HAP-1 (cell line): Measurements from ENCODE around the gene NT5M.

Experiments used
- DNase-seq, 2 experiments: peaks; one replicate each; pipeline ENCODE4 v3.0.0-alpha.2; 2016 to 2020; ENCODE audit warnings: low spot score in 2 of 2
- H3K27me3 ChIP-seq: fragments of 250-450 bp; sonication (Bioruptor Pico); 2 replicates; pipeline ENCODE4 v1.5.1; 2020; ENCODE audit warnings: low read depth, mild to moderate bottlenecking, moderate library complexity
- H3K36me3 ChIP-seq: fragments of 250-450 bp; sonication (Bioruptor Pico); replicated peaks from 2 replicates; pipeline ENCODE4 v1.5.1; 2020; ENCODE audit warnings: mild to moderate bottlenecking
- H3K4me1 ChIP-seq: fragments of 250-450 bp; sonication (Bioruptor Pico); 2 replicates; pipeline ENCODE4 v1.5.1; 2020; ENCODE audit warnings: mild to moderate bottlenecking
- H3K4me3 ChIP-seq: fragments of 250-450 bp; sonication (Bioruptor Pico); 2 replicates; pipeline ENCODE4 v1.5.1; 2020; ENCODE audit warnings: mild to moderate bottlenecking, moderate library complexity
- H3K9me3 ChIP-seq: fragments of 250-450 bp; sonication (Bioruptor Pico); 2 replicates; pipeline ENCODE4 v1.5.1; 2020; ENCODE audit warnings: mild to moderate bottlenecking, moderate library complexity
- in situ Hi-C: fragments of 300-500 bp; cut with MboI; formaldehyde crosslinking; loops from 3 replicates; pipeline ENCODE4 v1.14.3; 2020; ENCODE audit warnings: low sequenced_read_pairs, inconsistent platforms, mixed read lengths

Gene NT5M

DNA sequence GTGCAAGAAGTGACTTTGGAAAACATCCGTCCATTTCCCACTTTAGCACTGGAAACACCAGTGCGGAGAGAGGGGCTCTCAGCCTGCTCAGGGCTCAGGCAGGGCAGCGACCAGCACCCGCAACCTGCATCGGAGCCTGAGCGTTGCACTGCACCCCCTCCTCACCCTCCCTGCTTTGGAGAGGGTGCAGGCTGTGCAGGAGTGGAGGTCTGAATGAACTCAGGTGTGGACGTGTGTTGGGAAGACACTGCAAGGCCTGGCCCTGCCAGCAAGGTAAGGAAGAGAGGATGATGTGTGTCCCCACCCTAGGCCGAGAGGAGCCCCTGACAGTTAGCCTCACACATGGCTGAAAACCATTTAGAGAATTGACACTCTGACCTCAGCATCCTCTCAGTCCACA is 81.8 kb downstream of the NT5M start:
- in situ Hi-C loops, result no loop called here
- peaks cover 15% of the 10 kb centered on the region for H3K4me1 ChIP-seq
- no peak overlapping the region for H3K4me3 ChIP-seq
- no peaks in the 10 kb centered on the region for H3K36me3 ChIP-seq
- DNase-seq, result no peak
- H3K27me3 ChIP-seq, result no peaks in the 10 kb centered on the region
- no peaks in the 10 kb centered on the region for H3K9me3 ChIP-seq

DNA sequence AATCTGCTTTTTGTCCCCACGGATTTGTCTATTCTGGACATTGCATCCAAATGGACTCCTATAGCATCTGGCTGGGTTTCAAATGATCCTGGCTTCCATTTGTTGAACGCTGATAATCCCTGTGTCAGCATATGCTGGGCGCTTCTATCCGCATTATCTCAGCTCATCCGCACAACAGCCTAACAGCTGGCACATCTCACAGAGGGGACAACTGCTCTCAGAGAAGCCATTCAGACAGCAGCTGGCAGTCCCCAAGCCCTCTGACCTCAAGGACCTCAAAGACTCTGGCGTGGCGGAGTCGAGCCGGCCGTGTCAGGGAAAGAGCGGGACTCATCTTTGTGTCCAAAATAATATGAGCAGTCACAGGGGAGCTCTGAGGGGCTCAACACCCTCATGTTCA is 82.3 kb downstream of the NT5M start:
- Histone ChIP-seq H3K4me3 (no peak overlapping the region), H3K36me3 (no peaks in the 10 kb centered on the region), H3K9me3 (no peaks in the 10 kb centered on the region), H3K4me1 (peaks cover 14% of the 10 kb centered on the region), H3K27me3 (no peaks in the 10 kb centered on the region)
- no peak for DNase-seq
- in situ Hi-C loops, result no loop called here

DNA sequence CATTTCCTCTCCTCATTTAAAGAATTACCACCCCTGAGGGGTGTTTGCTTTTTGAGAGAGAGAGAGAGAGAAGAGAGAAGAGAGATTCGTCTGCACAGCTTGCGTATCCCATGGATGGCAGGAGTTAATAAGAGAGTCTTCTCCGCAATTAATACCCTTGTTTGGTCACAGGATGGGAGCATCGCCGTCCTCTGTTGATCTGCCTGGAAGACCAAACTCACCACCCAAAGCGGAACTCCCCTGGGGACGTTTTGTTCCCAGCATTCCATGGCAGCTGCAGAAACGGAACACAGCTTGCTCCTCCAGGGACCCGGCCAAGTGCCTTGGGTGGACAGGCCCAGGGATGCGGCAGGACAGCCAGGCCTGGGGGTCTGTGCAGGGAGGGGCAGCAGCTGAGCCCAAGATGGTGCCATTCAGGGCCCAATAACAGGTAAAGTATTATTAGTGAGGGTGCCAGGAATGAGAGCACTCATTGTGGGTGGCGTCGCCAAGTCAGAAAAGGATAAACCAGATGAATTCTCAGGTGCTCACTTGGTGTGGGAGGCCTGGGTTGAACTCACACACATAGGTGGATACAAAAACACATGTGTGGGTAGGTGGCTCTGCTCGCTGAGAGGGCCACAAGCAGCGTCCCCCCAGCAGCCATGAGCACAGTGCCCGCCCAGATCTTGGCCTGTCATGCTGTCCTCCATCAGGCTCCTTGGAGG is 83.1 kb downstream of the NT5M start:
- no peak for DNase-seq
- H3K4me1 ChIP-seq, result peaks cover 9% of the 10 kb centered on the region
- no peak overlapping the region for H3K4me3 ChIP-seq
- no peaks in the 10 kb centered on the region for H3K27me3 ChIP-seq
- in situ Hi-C loops, result no loop called here
- no peaks in the 10 kb centered on the region for H3K36me3 ChIP-seq
- no peaks in the 10 kb centered on the region for H3K9me3 ChIP-seq

DNA sequence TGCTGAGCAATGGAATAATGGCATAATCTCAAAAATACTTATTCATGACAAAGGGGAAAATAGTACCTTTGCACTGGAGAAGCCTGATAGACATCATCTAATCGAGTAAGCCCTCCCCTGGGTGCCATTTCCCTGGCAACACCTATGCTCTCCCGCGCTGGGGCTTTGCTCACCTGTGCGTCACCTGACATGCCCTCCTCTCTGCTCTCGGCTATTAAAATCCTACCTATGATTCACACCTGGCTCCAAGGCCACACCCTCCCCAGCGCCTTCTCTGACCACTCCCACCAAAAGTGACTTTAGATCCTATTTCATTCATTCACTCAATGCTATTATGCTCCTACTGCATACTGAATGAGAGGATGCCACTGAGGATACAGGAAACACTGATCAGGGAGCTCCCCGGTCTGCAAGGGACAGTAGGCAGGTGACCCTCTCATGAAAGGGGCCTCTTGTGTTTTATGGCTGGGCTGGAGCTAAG is 83.9 kb downstream of the NT5M start:
- in situ Hi-C loops, result no loop called here
- Histone ChIP-seq H3K4me3 (no peak overlapping the region), H3K36me3 (no peaks in the 10 kb centered on the region), H3K4me1 (peaks cover 3% of the 10 kb centered on the region), H3K9me3 (no peaks in the 10 kb centered on the region), H3K27me3 (no peaks in the 10 kb centered on the region)
- no peak for DNase-seq

DNA sequence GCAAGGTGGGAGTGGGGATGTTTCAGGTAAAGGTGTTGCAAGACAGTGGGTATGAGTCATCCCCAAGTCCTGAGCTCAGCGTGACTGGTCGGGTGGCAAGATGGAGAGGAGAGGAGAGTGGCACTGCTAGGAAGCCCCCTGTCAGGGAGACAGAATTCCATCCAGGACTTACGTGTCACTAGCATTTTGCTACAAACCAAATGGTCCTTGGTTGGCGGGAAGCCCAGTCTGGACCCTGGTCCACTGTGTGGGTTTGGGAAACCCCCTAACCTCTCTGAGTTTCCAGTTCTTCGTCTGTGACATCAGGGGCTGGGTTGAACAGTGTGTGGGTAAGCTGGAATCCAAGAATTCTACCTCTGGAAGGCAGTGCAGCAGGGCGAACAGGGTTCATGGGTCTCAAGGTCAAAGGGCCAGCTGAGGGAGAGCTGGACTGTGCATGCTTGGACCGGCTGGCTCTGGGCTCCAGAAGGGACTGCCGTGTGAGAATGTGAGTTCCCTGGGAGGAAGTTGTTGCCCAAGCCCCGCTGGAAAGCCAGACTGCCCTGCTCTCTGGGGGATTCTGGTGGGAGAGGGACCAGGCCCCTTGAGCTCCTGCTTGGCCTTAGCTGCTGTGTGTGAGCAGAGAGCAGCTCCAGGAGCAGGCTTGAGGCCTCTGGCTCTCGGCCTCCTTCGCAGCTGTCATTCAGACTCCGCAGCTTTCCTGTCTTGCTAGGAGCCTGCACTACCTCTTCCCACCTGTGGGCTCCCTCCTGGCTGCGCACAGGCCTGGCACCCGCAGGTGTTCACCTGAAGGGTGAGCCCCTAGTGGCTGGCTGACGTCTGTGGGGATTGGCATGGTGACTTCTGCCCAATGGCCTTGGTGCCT is 84.6 kb downstream of the NT5M start:
- H3K4me1 ChIP-seq, result no peaks in the 10 kb centered on the region
- peak in 1 of 2 experiments; percentile 51 for DNase-seq
- H3K36me3 ChIP-seq, result no peaks in the 10 kb centered on the region
- H3K27me3 ChIP-seq, result no peaks in the 10 kb centered on the region
- in situ Hi-C loops, result no loop called here
- no peaks in the 10 kb centered on the region for H3K9me3 ChIP-seq
- H3K4me3 ChIP-seq, result no peak overlapping the region

DNA sequence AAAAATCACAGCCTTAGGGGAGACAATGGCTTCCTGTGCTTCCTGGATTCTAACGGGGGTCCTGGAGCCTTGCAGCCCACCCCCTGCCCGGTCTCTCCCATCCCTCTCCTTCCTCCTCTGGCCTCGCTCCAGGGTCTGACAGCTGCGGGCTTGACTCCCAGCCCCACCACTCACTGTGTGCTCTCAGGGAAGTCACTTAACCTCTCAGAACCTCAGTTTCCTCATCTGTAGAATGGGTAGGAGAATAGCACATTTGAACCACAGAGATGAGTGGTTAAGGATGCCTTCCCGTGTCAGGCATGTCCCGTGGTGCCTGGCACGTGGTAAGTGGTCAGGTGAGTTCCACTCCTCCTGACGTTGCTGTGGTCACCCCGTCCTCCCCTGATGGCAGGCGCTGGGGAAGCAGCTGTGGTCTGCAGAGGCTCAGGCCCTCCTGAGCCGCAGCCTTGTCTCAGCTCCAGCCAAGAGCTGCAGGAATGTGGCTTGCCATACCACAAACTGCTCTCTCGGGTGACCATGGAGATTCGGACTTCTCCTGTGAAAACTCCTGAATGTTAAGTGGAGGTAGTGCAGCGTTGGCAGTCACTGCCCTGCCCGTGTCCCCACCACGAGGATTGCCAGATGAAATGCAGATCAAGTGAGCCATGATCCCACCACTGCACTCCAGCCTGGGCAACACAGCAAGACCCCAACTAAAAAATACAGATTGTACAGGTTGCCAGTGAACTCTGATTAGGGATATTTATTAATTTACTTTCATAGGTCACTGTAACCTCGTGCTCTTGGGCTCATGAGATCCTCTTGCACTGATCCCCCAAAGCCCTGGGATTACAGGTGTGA is 85.7 kb downstream of the NT5M start:
- no peaks in the 10 kb centered on the region for H3K9me3 ChIP-seq
- H3K4me1 ChIP-seq, result no peaks in the 10 kb centered on the region
- no peak overlapping the region for H3K4me3 ChIP-seq
- no peaks in the 10 kb centered on the region for H3K27me3 ChIP-seq
- no peak for DNase-seq
- in situ Hi-C loops, result no loop called here
- H3K36me3 ChIP-seq, result no peaks in the 10 kb centered on the region

DNA sequence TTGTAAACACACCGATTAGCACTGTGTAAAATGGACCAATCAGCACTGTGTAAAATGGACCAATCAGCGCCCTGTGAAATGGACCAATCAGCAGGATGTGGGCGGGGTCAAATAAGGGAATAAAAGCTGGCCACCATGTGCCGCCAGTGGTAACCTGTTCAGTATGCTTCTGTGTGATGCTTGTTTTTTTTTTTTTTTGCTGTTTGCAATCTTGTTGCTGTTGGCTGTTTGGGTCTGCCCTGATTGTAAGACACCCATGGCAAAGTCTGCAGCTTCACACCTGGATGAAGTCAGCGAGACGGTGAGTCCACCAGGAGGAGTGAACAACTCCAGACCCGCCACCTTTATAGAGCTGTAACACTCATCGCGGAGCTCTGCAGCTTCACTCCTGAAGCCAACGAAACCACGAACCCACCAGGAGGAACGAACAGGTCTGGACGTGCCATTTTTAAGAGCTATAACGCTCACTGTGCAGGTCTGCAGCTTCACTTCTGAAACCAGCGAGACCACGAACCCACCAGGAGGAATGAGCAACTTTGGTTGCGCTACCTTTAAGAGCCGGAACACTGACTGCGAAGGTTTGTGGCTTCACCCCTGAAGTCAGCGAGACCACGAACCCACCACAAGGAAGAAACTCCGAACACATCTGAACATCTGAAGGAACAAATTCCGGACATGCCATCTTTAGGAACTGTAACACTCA is 88.6 kb downstream of the NT5M start:
- Histone ChIP-seq H3K36me3 (no peaks in the 10 kb centered on the region), H3K9me3 (no peaks in the 10 kb centered on the region), H3K4me1 (no peaks in the 10 kb centered on the region), H3K4me3 (no peak overlapping the region), H3K27me3 (no peaks in the 10 kb centered on the region)
- in situ Hi-C loops, result loop anchor here (10.0 kb wide), 1 partner anchor 63 kb away; no protein-coding TSS in a partner anchor
- peak in 1 of 2 experiments; percentile 32 for DNase-seq

DNA sequence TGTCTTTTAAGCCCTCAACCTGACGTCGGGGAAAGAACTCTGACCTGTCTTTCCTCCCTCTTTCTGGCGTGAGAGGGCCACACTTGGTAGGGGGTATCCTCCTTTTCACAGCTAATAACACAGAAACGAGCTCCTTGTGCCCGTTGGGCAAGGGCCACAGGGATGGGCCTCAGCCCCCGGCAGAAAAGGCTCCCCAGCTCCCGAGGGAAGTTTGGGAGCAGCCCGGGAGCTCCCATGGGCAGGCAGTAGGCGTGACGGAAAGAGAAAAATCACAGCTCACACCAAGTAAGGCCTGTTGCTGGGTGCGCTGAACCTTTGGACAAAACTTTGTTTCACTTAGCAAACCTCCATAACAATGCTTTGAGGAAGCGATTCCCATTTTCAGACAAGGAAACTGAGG is 90.8 kb downstream of the NT5M start:
- H3K36me3 ChIP-seq, result no peaks in the 10 kb centered on the region
- no peaks in the 10 kb centered on the region for H3K9me3 ChIP-seq
- no peaks in the 10 kb centered on the region for H3K4me1 ChIP-seq
- H3K4me3 ChIP-seq, result no peak overlapping the region
- in situ Hi-C loops, result loop anchor here (10.0 kb wide), 1 partner anchor 61 kb away; no protein-coding TSS in a partner anchor
- no peak for DNase-seq
- no peaks in the 10 kb centered on the region for H3K27me3 ChIP-seq

DNA sequence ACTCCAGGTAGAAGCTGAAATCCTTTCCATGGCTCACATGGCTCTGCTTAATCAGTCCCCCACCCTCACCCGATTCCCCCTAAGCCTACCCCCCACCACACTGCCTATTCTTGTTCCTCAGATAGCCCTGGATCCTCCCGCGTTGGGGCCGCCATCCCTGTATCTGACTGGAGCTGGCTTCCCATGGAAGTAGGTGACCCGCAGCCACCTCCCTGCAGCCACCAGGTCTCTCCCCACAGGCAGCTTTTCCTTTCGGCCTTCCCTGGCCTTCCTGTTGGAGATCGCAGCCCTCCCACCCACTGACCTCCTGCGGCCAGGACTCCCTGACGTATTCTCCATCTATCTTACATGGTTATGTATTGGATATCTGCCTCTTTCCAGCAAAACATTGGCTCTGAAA is 91.3 kb downstream of the NT5M start:
- no peaks in the 10 kb centered on the region for H3K9me3 ChIP-seq
- H3K27me3 ChIP-seq, result no peaks in the 10 kb centered on the region
- in situ Hi-C loops, result loop anchor here (10.0 kb wide), 1 partner anchor 60 kb away; no protein-coding TSS in a partner anchor
- no peaks in the 10 kb centered on the region for H3K4me1 ChIP-seq
- no peak for DNase-seq
- no peak overlapping the region for H3K4me3 ChIP-seq
- H3K36me3 ChIP-seq, result no peaks in the 10 kb centered on the region

DNA sequence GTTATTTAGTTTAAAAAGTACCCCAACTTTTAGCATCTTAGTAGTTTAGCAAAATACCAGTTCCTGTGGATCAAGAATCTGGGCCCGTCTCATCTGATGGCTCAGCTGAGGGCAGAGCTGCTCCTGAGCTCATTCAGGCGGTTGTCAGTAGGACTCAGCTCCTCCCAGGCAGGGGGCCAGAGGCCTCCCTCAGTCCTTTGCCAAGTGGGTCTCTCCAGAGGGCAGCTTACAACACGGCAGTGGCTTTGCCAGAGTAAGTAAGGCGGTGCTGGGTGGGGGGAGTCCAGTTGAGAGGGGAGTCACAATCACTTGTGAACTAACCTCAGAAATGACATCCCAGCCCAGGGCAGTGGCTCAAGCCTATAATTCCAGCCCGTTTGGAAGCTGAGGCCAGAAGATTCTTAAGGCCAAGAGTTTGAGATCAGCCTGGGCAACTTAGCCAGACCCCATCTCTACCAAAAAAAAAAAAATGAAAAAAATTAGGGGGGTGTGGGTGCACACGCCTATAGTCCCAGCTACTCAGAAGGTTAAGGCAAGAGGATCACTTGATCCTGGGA is 92.2 kb downstream of the NT5M start:
- Histone ChIP-seq H3K9me3 (no peaks in the 10 kb centered on the region), H3K27me3 (no peaks in the 10 kb centered on the region), H3K4me1 (no peaks in the 10 kb centered on the region), H3K4me3 (no peak overlapping the region), H3K36me3 (no peaks in the 10 kb centered on the region)
- in situ Hi-C loops, result loop anchor here (10.0 kb wide), 1 partner anchor 59 kb away; no protein-coding TSS in a partner anchor
- no peak for DNase-seq

DNA sequence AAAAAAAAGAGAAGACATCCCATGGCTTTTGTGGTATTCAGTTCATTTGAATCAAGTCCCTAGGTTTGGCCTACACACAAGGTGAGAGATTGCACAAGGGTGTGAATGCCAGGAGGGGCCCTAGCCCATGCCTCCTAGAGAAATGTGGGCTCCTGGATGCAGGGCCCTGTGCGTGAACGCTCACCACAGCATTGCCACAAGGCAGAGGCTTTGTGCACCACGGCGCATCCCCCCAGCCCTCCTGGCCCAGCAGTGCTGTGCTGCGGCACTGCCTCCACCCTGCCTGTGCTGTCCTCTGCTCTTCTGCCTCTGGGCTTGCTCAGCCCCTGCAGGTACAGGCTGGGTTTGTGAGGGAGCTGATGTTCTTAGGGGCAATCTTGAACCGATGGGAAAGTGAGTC is 92.7 kb downstream of the NT5M start:
- in situ Hi-C loops, result loop anchor here (10.0 kb wide), 1 partner anchor 59 kb away; no protein-coding TSS in a partner anchor
- no peak for DNase-seq
- no peaks in the 10 kb centered on the region for H3K36me3 ChIP-seq
- H3K4me3 ChIP-seq, result no peak overlapping the region
- no peaks in the 10 kb centered on the region for H3K27me3 ChIP-seq
- H3K9me3 ChIP-seq, result no peaks in the 10 kb centered on the region
- H3K4me1 ChIP-seq, result no peaks in the 10 kb centered on the region
